CD14-positive monocyte (primary cell): ENCODE data around the gene COL13A1. TPM values are rescaled to one million over a fixed set of nuclear protein-coding genes. Genes with fewer than 3 reads are reported as not detected.

Experiments
- DNase-seq, 3 donors: peaks; one replicate each; pipeline ENCODE4 v3.0.0-alpha.2; 2011 to 2022
- H2AFZ ChIP-seq: 2 replicates; pipeline ENCODE4 v1.6.0; 2012; ENCODE audit warnings: mild to moderate bottlenecking, low read depth, low read length, inconsistent platforms; ENCODE audit not compliant: insufficient read depth, poor library complexity, severe bottlenecking
- H3K27ac ChIP-seq, 2 donors: 1 replicate in 1 of 2; 2 replicates in 1 of 2; pipeline ENCODE4 v1.5.1; 2012 to 2013; ENCODE audit warnings: low read length in 2 of 2, control low read depth in 1 of 2, inconsistent platforms in 1 of 2, low read depth in 1 of 2, mild to moderate bottlenecking in 1 of 2
- H3K27me3 ChIP-seq, 2 donors: one replicate each; pipeline versions ENCODE4 v1.6.0 to v1.6.1; 2011 to 2013; ENCODE audit warnings: low read length in 2 of 2; ENCODE audit not compliant: control insufficient read depth in 2 of 2, insufficient read depth in 2 of 2
- H3K36me3 ChIP-seq, 2 donors: replicated peaks in 1 of 2; 1 replicate in 1 of 2; 2 replicates in 1 of 2; pipeline versions ENCODE4 v1.5.1 to v1.6.1; 2012 to 2013; ENCODE audit warnings: low read length in 2 of 2, control low read depth in 1 of 2, inconsistent platforms in 1 of 2, mild to moderate bottlenecking in 1 of 2; ENCODE audit not compliant: insufficient read depth in 2 of 2, control insufficient read depth in 1 of 2
- H3K4me1 ChIP-seq, 2 donors: 1 replicate in 1 of 2; 2 replicates in 1 of 2; pipeline versions ENCODE4 v1.5.1 to v1.6.1; 2012 to 2013; ENCODE audit warnings: low read length in 2 of 2, control low read depth in 1 of 2, inconsistent platforms in 1 of 2, mild to moderate bottlenecking in 1 of 2, moderate library complexity in 1 of 2; ENCODE audit not compliant: insufficient read depth in 2 of 2, control insufficient read depth in 1 of 2
- H3K4me2 ChIP-seq: replicated peaks from 2 replicates; pipeline ENCODE3; 2012; ENCODE audit warnings: low read length, moderate library complexity, mild to moderate bottlenecking; ENCODE audit not compliant: poor library complexity, severe bottlenecking; ENCODE audit errors: extremely low read depth
- H3K4me3 ChIP-seq, 3 experiments: fragments of 200-600 bp in 1 of 3; sonication (generic) in 1 of 3; replicated peaks in 1 of 3; 1 replicate in 2 of 3; 2 replicates in 1 of 3; pipeline ENCODE4 v1.5.1; 2011 to 2013; ENCODE audit warnings: low read length in 3 of 3, mild to moderate bottlenecking in 3 of 3, control low read depth in 2 of 3, low read depth in 2 of 3, inconsistent platforms in 1 of 3, moderate library complexity in 1 of 3
- H3K79me2 ChIP-seq: 2 replicates; pipeline ENCODE4 v1.6.0; 2012; ENCODE audit warnings: mild to moderate bottlenecking, control low read depth, inconsistent platforms, low read length, moderate library complexity; ENCODE audit not compliant: insufficient read depth
- H3K9ac ChIP-seq: 2 replicates; pipeline ENCODE4 v1.6.0; 2017; ENCODE audit warnings: low read length, mild to moderate bottlenecking; ENCODE audit not compliant: insufficient read depth, poor library complexity, severe bottlenecking
- H3K9me3 ChIP-seq, 2 donors: replicated peaks in 1 of 2; 1 replicate in 1 of 2; 2 replicates in 1 of 2; pipeline versions ENCODE4 v1.5.1 to v1.6.1; 2012 to 2013; ENCODE audit warnings: low read length in 2 of 2, control low read depth in 1 of 2; ENCODE audit not compliant: control insufficient read depth in 1 of 2, insufficient read depth in 1 of 2
- H4K20me1 ChIP-seq: 2 replicates; pipeline ENCODE4 v1.6.0; 2012; ENCODE audit warnings: mild to moderate bottlenecking, low read length, control low read depth, moderate library complexity; ENCODE audit not compliant: insufficient read depth
- H3K27ac Mint-ChIP-seq, 7 donors: one replicate each; pipeline ENCODE4 v1.8.0; 2020; ENCODE audit warnings: mild to moderate bottlenecking in 7 of 7, mixed read lengths in 7 of 7, moderate library complexity in 6 of 7, inconsistent platforms in 2 of 7
- H3K27me3 Mint-ChIP-seq, 3 donors: one replicate each; pipeline ENCODE4 v1.8.0; 2021 to 2022; ENCODE audit warnings: low read depth in 3 of 3, mild to moderate bottlenecking in 3 of 3, mixed read lengths in 3 of 3, moderate library complexity in 3 of 3, inconsistent platforms in 1 of 3
- H3K36me3 Mint-ChIP-seq, 2 donors: one replicate each; pipeline ENCODE4 v1.8.0; 2020; ENCODE audit warnings: mixed read lengths in 2 of 2, inconsistent platforms in 1 of 2, mild to moderate bottlenecking in 1 of 2
- H3K4me1 Mint-ChIP-seq: one replicate; pipeline ENCODE4 v1.8.0; 2020; ENCODE audit warnings: mild to moderate bottlenecking, mixed read lengths
- H3K4me3 Mint-ChIP-seq, 2 donors: one replicate each; pipeline ENCODE4 v1.8.0; 2020; ENCODE audit warnings: mild to moderate bottlenecking in 2 of 2, mixed read lengths in 2 of 2, moderate library complexity in 1 of 2
- H3K9me3 Mint-ChIP-seq, 7 donors: one replicate each; pipeline ENCODE4 v1.8.0; 2020 to 2022; ENCODE audit warnings: mixed read lengths in 7 of 7, mild to moderate bottlenecking in 6 of 7, moderate library complexity in 6 of 7, inconsistent platforms in 2 of 7
- WGBS: methylation state at CpG from one replicate; pipeline ENCODE4 v1.1.5; 2013; ENCODE audit warnings: missing lambda C conversion rate; ENCODE audit not compliant: insufficient coverage; 5-methylcytosine and 5-hydroxymethylcytosine counted together
- intact Hi-C, 2 donors: fragments of 100-400 bp; cut with micrococcal nuclease; formaldehyde crosslinking; loops; one replicate each; pipeline versions ENCODE4 v1.15.0 to v1.15.1; 2023
- polyA plus RNA-seq, 3 donors: library from polyadenylated mRNA; depleted of rRNA in 1 of 3; unstranded in 2 of 3; stranded (reverse) in 1 of 3; fragments of 300-500 nt in 2 of 3; fragments of >200 nt in 1 of 3; fragmentation: Illumina TruSeq in 2 of 3; gene quantifications; 1 replicate in 2 of 3; 2 replicates in 1 of 3; pipeline ENCODE4 v1.2.3, GENCODE V29; 2012 to 2021
- TF ChIP-seq, protein P1 (sequence below): fragments of 200-600 bp; IDR thresholded peaks from one replicate; pipeline ENCODE4 v1.8.0; 2022; ENCODE audit warnings: antibody characterized with exemption, mild to moderate bottlenecking

COL13A1 gene
- polyA plus RNA-seq, 3 donors, result not detected

DNA sequence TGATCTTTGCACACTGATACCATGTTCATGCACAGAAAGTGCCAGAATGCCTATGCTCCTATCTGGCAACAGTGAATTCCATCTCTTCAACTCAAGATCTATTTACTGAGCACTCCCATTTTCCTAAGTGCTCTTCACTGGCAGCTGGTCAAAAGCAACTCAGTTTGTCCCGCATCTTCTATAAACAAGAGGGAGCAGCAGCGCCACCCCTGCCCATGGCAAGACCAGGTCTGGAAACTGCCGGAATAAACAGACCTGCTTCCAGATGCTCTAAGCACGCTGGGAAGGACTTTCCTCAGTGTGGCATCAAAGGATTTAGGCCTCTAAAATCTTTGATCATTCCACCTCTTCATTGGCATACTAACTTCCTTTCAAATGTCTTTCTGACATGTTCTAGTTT lies 146.6 kb downstream of the COL13A1 start:
- no peak overlapping the region for H3K4me3 Mint-ChIP-seq
- no peaks in the 10 kb centered on the region for H3K36me3 ChIP-seq
- TF ChIP-seq, protein P1, sequence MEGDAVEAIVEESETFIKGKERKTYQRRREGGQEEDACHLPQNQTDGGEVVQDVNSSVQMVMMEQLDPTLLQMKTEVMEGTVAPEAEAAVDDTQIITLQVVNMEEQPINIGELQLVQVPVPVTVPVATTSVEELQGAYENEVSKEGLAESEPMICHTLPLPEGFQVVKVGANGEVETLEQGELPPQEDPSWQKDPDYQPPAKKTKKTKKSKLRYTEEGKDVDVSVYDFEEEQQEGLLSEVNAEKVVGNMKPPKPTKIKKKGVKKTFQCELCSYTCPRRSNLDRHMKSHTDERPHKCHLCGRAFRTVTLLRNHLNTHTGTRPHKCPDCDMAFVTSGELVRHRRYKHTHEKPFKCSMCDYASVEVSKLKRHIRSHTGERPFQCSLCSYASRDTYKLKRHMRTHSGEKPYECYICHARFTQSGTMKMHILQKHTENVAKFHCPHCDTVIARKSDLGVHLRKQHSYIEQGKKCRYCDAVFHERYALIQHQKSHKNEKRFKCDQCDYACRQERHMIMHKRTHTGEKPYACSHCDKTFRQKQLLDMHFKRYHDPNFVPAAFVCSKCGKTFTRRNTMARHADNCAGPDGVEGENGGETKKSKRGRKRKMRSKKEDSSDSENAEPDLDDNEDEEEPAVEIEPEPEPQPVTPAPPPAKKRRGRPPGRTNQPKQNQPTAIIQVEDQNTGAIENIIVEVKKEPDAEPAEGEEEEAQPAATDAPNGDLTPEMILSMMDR, result no peak
- peaks cover 0 to 4% (median 0%) of the 10 kb centered on the region in 7 donors for H3K9me3 Mint-ChIP-seq
- H4K20me1 ChIP-seq, result no peaks in the 10 kb centered on the region
- H3K27ac ChIP-seq, result no peak overlapping the region
- no peaks in the 10 kb centered on the region for H3K9me3 ChIP-seq
- no peaks in the 10 kb centered on the region for H3K79me2 ChIP-seq
- 95% methylated on average over 4 of the region's 4 CpGs for WGBS
- H3K4me1 Mint-ChIP-seq, result no peaks in the 10 kb centered on the region
- intact Hi-C loops, result no loop called here
- no peak overlapping the region for H2AFZ ChIP-seq
- H3K4me1 ChIP-seq, result no peaks in the 10 kb centered on the region
- peaks cover 3 to 13% (median 4%) of the 10 kb centered on the region in 3 donors for H3K27me3 Mint-ChIP-seq
- no peak overlapping the region for H3K4me3 ChIP-seq
- H3K9ac ChIP-seq, result no peak overlapping the region
- H3K4me2 ChIP-seq, result no peak overlapping the region
- no peak for DNase-seq
- no peak overlapping the region for H3K27ac Mint-ChIP-seq
- H3K27me3 ChIP-seq, result no peaks in the 10 kb centered on the region
- H3K36me3 Mint-ChIP-seq, result no peaks in the 10 kb centered on the region

DNA sequence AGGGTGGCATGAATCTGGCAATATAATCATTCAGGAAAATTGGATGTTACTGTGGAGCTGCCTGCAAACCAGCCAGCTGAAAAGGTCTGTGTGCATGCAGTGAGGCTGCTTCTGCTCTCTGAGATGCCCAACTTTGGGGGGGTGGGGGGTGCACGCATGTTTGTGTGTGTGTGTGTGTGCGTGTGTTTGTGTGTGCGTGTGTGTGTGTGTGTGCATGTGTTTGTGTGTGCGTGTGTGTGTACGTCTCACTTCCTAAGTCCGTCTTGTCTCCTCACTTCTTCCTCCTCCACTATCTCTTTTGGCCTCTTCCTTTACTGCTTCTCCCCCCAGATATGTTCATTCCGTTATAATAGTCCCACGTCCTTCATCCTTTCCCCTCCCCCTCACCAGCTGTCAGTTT lies 148.1 kb downstream of the COL13A1 start:
- TF ChIP-seq, protein P1, result no peak
- no peak overlapping the region for H3K4me3 Mint-ChIP-seq
- no peak overlapping the region for H3K4me2 ChIP-seq
- no peak for DNase-seq
- WGBS, result 55% methylated on average over 2 of the region's 8 CpGs
- H3K27me3 ChIP-seq, result no peaks in the 10 kb centered on the region
- intact Hi-C loops, result no loop called here
- H3K27me3 Mint-ChIP-seq, result peaks cover 3 to 13% (median 11%) of the 10 kb centered on the region in 3 donors
- no peak overlapping the region for H3K4me3 ChIP-seq
- H3K36me3 Mint-ChIP-seq, result no peaks in the 10 kb centered on the region
- H3K27ac ChIP-seq, result no peak overlapping the region
- no peaks in the 10 kb centered on the region for H3K36me3 ChIP-seq
- no peak overlapping the region for H3K9ac ChIP-seq
- H2AFZ ChIP-seq, result no peak overlapping the region
- no peaks in the 10 kb centered on the region for H3K79me2 ChIP-seq
- H3K4me1 ChIP-seq, result peaks cover 0 to 6% of the 10 kb centered on the region in 2 donors
- no peaks in the 10 kb centered on the region for H3K9me3 ChIP-seq
- H3K9me3 Mint-ChIP-seq, result no peaks in the 10 kb centered on the region
- H4K20me1 ChIP-seq, result no peaks in the 10 kb centered on the region
- H3K4me1 Mint-ChIP-seq, result peaks cover 10% of the 10 kb centered on the region
- H3K27ac Mint-ChIP-seq, result no peak overlapping the region
